Upper lobe of left lung (tissue), 4 donors: ENCODE results near the gene TOX2.

ENCODE experiments used
- EP300 ChIP-seq, 4 donors: sonication (generic); formaldehyde crosslinking; IDR thresholded peaks; one replicate each; pipeline ENCODE4 v1.5.1; 2017; ENCODE audit warnings: antibody characterized with exemption in 4 of 4, control low read depth in 2 of 4
- POLR2A ChIP-seq, 4 donors: fragments of 450-650 bp; IDR thresholded peaks; one replicate each; pipeline ENCODE4 v1.5.1; 2016 to 2017; ENCODE audit warnings: antibody characterized with exemption in 4 of 4, mild to moderate bottlenecking in 2 of 4
- POLR2AphosphoS5 ChIP-seq, 2 donors: sonication (generic); formaldehyde crosslinking; IDR thresholded peaks; one replicate each; pipeline ENCODE4 v1.5.1; 2017; ENCODE audit warnings: antibody characterized with exemption in 2 of 2
- TF ChIP-seq, protein P1 (sequence below), 6 experiments: fragments of 450-650 bp in 4 of 6; fragments of 200-600 bp in 2 of 6; sonication (generic) in 2 of 6; IDR thresholded peaks; one replicate each; pipeline ENCODE4 v1.5.1; 2016 to 2019; ENCODE audit warnings: antibody characterized with exemption in 6 of 6

DNA sequence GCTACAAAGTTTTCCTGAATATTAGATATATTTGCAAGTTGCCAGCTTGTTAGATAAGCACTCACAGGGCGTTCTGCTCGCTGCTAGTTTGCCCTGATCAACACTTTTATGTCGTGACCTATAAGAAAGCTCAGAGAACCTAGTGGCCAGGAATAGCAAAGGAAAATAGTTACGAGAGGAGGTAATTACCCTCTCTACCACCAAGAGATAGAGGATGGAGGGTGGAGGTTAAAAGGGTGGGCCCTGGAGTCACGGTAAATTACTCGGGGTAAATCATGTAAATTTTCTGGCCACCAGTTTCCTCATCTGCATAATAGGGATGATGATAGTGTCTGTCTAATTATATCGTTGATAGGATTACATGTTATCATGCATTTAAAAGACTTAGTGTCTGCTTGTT is 185.2 kb downstream of the TOX2 start:
- TF ChIP-seq, protein P1, sequence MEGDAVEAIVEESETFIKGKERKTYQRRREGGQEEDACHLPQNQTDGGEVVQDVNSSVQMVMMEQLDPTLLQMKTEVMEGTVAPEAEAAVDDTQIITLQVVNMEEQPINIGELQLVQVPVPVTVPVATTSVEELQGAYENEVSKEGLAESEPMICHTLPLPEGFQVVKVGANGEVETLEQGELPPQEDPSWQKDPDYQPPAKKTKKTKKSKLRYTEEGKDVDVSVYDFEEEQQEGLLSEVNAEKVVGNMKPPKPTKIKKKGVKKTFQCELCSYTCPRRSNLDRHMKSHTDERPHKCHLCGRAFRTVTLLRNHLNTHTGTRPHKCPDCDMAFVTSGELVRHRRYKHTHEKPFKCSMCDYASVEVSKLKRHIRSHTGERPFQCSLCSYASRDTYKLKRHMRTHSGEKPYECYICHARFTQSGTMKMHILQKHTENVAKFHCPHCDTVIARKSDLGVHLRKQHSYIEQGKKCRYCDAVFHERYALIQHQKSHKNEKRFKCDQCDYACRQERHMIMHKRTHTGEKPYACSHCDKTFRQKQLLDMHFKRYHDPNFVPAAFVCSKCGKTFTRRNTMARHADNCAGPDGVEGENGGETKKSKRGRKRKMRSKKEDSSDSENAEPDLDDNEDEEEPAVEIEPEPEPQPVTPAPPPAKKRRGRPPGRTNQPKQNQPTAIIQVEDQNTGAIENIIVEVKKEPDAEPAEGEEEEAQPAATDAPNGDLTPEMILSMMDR (IDR thresholded peaks at IDR 0.05): no peak
- TF ChIP-seq EP300 (IDR thresholded peaks at IDR 0.05) (no peak), POLR2AphosphoS5 (IDR thresholded peaks at IDR 0.05) (no peak), POLR2A (IDR thresholded peaks at IDR 0.05) (no peak)
